MM.1S (cell line): Measurements from ENCODE around the gene EIF2AK3.

ENCODE experiments used
- DNase-seq: peaks from one replicate; pipeline ENCODE4 v3.0.0-alpha.2; 2015
- H2AFZ ChIP-seq: fragments of 300-600 bp; sonication (generic); 2 replicates; pipeline ENCODE4 v1.6.0; 2016; ENCODE audit warnings: antibody characterized with exemption, low read length
- H3F3A ChIP-seq: fragments of 300-600 bp; sonication (generic); 2 replicates; pipeline ENCODE4 v1.6.1; 2016; ENCODE audit warnings: mild to moderate bottlenecking, antibody characterized with exemption, low read length, moderate library complexity, mixed read lengths; ENCODE audit not compliant: insufficient read depth
- H3K27ac ChIP-seq: fragments of 300-600 bp; sonication (generic); 2 replicates; pipeline ENCODE4 v1.5.1; 2016; ENCODE audit warnings: mild to moderate bottlenecking, low read length
- H3K27me3 ChIP-seq: fragments of 300-600 bp; sonication (generic); replicated peaks from 2 replicates; pipeline ENCODE4 v1.6.0; 2016; ENCODE audit warnings: low read length; ENCODE audit not compliant: insufficient read depth
- H3K36me3 ChIP-seq: fragments of 300-600 bp; sonication (generic); replicated peaks from 2 replicates; pipeline ENCODE4 v1.6.1; 2016; ENCODE audit warnings: mild to moderate bottlenecking, low read length, mixed read lengths; ENCODE audit not compliant: insufficient read depth
- H3K4me1 ChIP-seq: fragments of 300-600 bp; sonication (generic); 2 replicates; pipeline ENCODE4 v1.6.1; 2016; ENCODE audit warnings: low read length, mixed read lengths
- H3K4me2 ChIP-seq: fragments of 300-600 bp; sonication (generic); 2 replicates; pipeline ENCODE4 v1.6.0; 2016; ENCODE audit warnings: low read depth, low read length
- H3K4me3 ChIP-seq: fragments of 300-600 bp; sonication (generic); 2 replicates; pipeline ENCODE4 v1.5.1; 2016; ENCODE audit warnings: low read length, mixed read lengths
- H3K79me2 ChIP-seq: fragments of 300-600 bp; sonication (generic); 2 replicates; pipeline ENCODE4 v1.6.1; 2016; ENCODE audit warnings: mixed run types, low read length, mixed read lengths
- H3K9ac ChIP-seq: fragments of 300-600 bp; sonication (generic); 2 replicates; pipeline ENCODE4 v1.6.1; 2016; ENCODE audit warnings: low read length, mixed read lengths
- H3K9me2 ChIP-seq: fragments of 300-600 bp; sonication (generic); replicated peaks from 2 replicates; pipeline ENCODE4 v1.6.1; 2016; ENCODE audit warnings: mild to moderate bottlenecking, low read length, mixed read lengths; ENCODE audit not compliant: insufficient read depth
- H3K9me3 ChIP-seq: fragments of 300-600 bp; sonication (generic); replicated peaks from 2 replicates; pipeline ENCODE4 v1.6.1; 2016; ENCODE audit warnings: mild to moderate bottlenecking, low read length, mixed read lengths; ENCODE audit not compliant: insufficient read depth
- H4K20me1 ChIP-seq: fragments of 300-600 bp; sonication (generic); 2 replicates; pipeline ENCODE4 v1.6.1; 2016; ENCODE audit warnings: mild to moderate bottlenecking, low read length, moderate library complexity, mixed read lengths; ENCODE audit not compliant: insufficient read depth
- CTCF ChIP-seq: fragments of 300-600 bp; sonication (generic); IDR thresholded peaks from 2 replicates; pipeline ENCODE4 v1.5.1; 2016; ENCODE audit warnings: antibody characterized with exemption, low read length, mixed read lengths
- EZH2 ChIP-seq: fragments of 300-600 bp; sonication (generic); optimal IDR thresholded peaks from 2 replicates; pipeline ENCODE3; 2017; ENCODE audit warnings: low read depth, mild to moderate bottlenecking, antibody characterized with exemption, low read length, mixed read lengths
- EZH2phosphoT487 ChIP-seq: fragments of 300-600 bp; sonication (generic); IDR thresholded peaks from 2 replicates; pipeline ENCODE4 v1.6.1; 2018; ENCODE audit warnings: antibody characterized with exemption, low read length

The EIF2AK3 gene

GRCh38 chr2:88666576-88666975 is 39.3 kb upstream of the EIF2AK3 start:
- Histone ChIP-seq H3K27ac (no peak overlapping the region), H3K9me2 (no peaks in the 10 kb centered on the region), H3K9ac (no peak overlapping the region), H3K9me3 (no peaks in the 10 kb centered on the region), H3K36me3 (no peaks in the 10 kb centered on the region), H3F3A (no peaks in the 10 kb centered on the region), H3K4me1 (no peaks in the 10 kb centered on the region), H3K4me2 (no peak overlapping the region), H3K4me3 (no peak overlapping the region), H4K20me1 (no peaks in the 10 kb centered on the region), H3K79me2 (no peaks in the 10 kb centered on the region), H2AFZ (no peak overlapping the region), H3K27me3 (no peaks in the 10 kb centered on the region)
- TF ChIP-seq EZH2 (no peak), CTCF (no peak), EZH2phosphoT487 (no peak)
- no peak for DNase-seq

- H3K27me3 ChIP-seq: no peaks in the 10 kb centered on the region
Measured at GRCh38 chr2:88660622-88661021, 33.4 kb upstream of the EIF2AK3 start.

GRCh38 chr2:88659538-88659915 is 32.3 kb upstream of the EIF2AK3 start:
- Histone ChIP-seq H3K9ac (no peak overlapping the region), H3K4me2 (no peak overlapping the region), H3K4me3 (no peak overlapping the region)

More at GRCh38 chr2:88660622-88661021, 33.4 kb upstream of the EIF2AK3 start:
- H3F3A ChIP-seq: no peaks in the 10 kb centered on the region
- TF ChIP-seq CTCF (no peak), EZH2 (no peak), EZH2phosphoT487 (no peak)
- H3K4me2 ChIP-seq: no peak overlapping the region
- H3K9ac ChIP-seq: no peak overlapping the region
- H3K36me3 ChIP-seq: no peaks in the 10 kb centered on the region
- no peaks in the 10 kb centered on the region for H3K9me2 ChIP-seq
- no peak for DNase-seq
- H3K4me1 ChIP-seq: no peaks in the 10 kb centered on the region
- H3K9me3 ChIP-seq: no peaks in the 10 kb centered on the region
- no peak overlapping the region for H3K27ac ChIP-seq
- no peaks in the 10 kb centered on the region for H4K20me1 ChIP-seq
- no peak overlapping the region for H2AFZ ChIP-seq
- no peaks in the 10 kb centered on the region for H3K79me2 ChIP-seq
- H3K4me3 ChIP-seq: no peak overlapping the region

More at GRCh38 chr2:88659538-88659915, 32.3 kb upstream of the EIF2AK3 start:
- TF ChIP-seq EZH2 (no peak), CTCF (no peak), EZH2phosphoT487 (no peak)
- Histone ChIP-seq H3K27ac (no peak overlapping the region), H3K4me1 (no peaks in the 10 kb centered on the region), H3K36me3 (no peaks in the 10 kb centered on the region), H3F3A (no peaks in the 10 kb centered on the region), H3K9me2 (no peaks in the 10 kb centered on the region), H2AFZ (no peak overlapping the region), H3K9me3 (no peaks in the 10 kb centered on the region), H3K79me2 (no peaks in the 10 kb centered on the region), H3K27me3 (no peaks in the 10 kb centered on the region), H4K20me1 (no peaks in the 10 kb centered on the region)
- no peak for DNase-seq
